ENCODE results near the gene RAB11FIP4.
A peak's percentile ranks its signal among the peaks of the same experiment; 100 is the strongest.

- TF ChIP-seq CTCF (IDR thresholded peaks at IDR 0.05) (peak in 2 of 3 donors; percentile 35 to 37), POLR2AphosphoS5 (IDR thresholded peaks at IDR 0.05) (no peak), POLR2A (IDR thresholded peaks at IDR 0.05) (no peak)
Measured at GRCh38 chr17:31388770-31389656, 2.5 kb upstream of the RAB11FIP4 start.

All from breast epithelium (tissue), 3 donors.